Endothelial cell of umbilical vein (primary cell): Measurements from ENCODE around the gene CACNA1E. TPM values are rescaled to one million over a fixed set of nuclear protein-coding genes. Genes with fewer than 3 reads are reported as not detected.

ENCODE experiments used
- BruUV-seq: library from RNA; stranded (reverse); fragments of 400-500 nt; replicated peaks from 2 replicates; lab custom pipeline; 2021; lab: Mats Ljungman, UMichigan
- CTCF ChIA-PET: fragments of 300-600, 350-600 bp; sonication (Branson Sonifier 250); formaldehyde crosslinking; loops from one replicate; lab custom pipeline; 2021; ENCODE audit warnings: antibody characterized with exemption, inconsistent platforms; lab: Charles Lee
- POLR2A ChIA-PET: fragments of 300-600, 350-600 bp; sonication (Branson Sonifier 250); formaldehyde crosslinking; loops from one replicate; lab custom pipeline; 2021; ENCODE audit warnings: antibody characterized with exemption, inconsistent platforms; lab: Charles Lee
- DNase-seq: peaks from one replicate; pipeline ENCODE4 v3.0.0-alpha.2; 2011; ENCODE audit warnings: low read depth, low spot score
- FAIRE-seq: peaks from 2 replicates; lab custom pipeline; 2011; peaks lifted over from hg19 to GRCh38; lab: Jason Lieb, UNC
- H2AFZ ChIP-seq: 2 replicates; pipeline ENCODE4 v1.6.0; 2012; ENCODE audit warnings: low read depth, low read length, control low read depth, inconsistent platforms
- H3K27ac ChIP-seq: 2 replicates; pipeline ENCODE4 v1.5.1; 2011; ENCODE audit warnings: low read depth, mild to moderate bottlenecking, control low read depth, low read length, moderate library complexity; ENCODE audit not compliant: insufficient read depth
- H3K27me3 ChIP-seq, 2 experiments: 2 replicates each; pipeline versions ENCODE4 v1.6.0 to v1.6.1; 2011; ENCODE audit warnings: low read length in 2 of 2, mixed read lengths in 1 of 2; ENCODE audit not compliant: control insufficient read depth in 2 of 2, insufficient read depth in 2 of 2
- H3K36me3 ChIP-seq, 2 experiments: 2 replicates in 1 of 2; 3 replicates in 1 of 2; pipeline ENCODE4 v1.5.1; 2011; ENCODE audit warnings: low read length in 2 of 2, mild to moderate bottlenecking in 1 of 2, moderate library complexity in 1 of 2; ENCODE audit not compliant: control insufficient read depth in 2 of 2, insufficient read depth in 2 of 2; ENCODE audit errors: extremely low read depth in 1 of 2
- H3K4me1 ChIP-seq: 3 replicates; pipeline ENCODE4 v1.5.1; 2011; ENCODE audit warnings: mild to moderate bottlenecking, low read length; ENCODE audit not compliant: control insufficient read depth, insufficient read depth; ENCODE audit errors: extremely low read depth
- H3K4me2 ChIP-seq: 2 replicates; pipeline ENCODE4 v1.6.1; 2011; ENCODE audit warnings: low read length, control low read depth, mixed read lengths; ENCODE audit not compliant: insufficient read depth
- H3K4me3 ChIP-seq, 3 experiments: fragments of 200-600 bp in 1 of 3; sonication (generic), shearing (Covaris generic) in 1 of 3; replicated peaks in 1 of 3; 2 replicates each; pipeline ENCODE4 v1.5.1; 2011 to 2016; ENCODE audit warnings: control low read depth in 3 of 3, low read length in 3 of 3, mild to moderate bottlenecking in 2 of 3, inconsistent platforms in 1 of 3, low read depth in 1 of 3, moderate library complexity in 1 of 3; ENCODE audit not compliant: insufficient read depth in 1 of 3
- H3K79me2 ChIP-seq: 2 replicates; pipeline ENCODE4 v1.6.0; 2012; ENCODE audit warnings: low read length, inconsistent platforms; ENCODE audit not compliant: control insufficient read depth, insufficient read depth
- H3K9ac ChIP-seq: replicated peaks from 2 replicates; pipeline ENCODE3; 2011; ENCODE audit warnings: low read length, control low read depth; ENCODE audit not compliant: insufficient read depth; ENCODE audit errors: extremely low read depth
- H3K9me1 ChIP-seq: replicated peaks from 3 replicates; pipeline ENCODE4 v1.6.0; 2011; ENCODE audit warnings: mild to moderate bottlenecking, low read length; ENCODE audit not compliant: control insufficient read depth, insufficient read depth; ENCODE audit errors: extremely low read depth
- H3K9me3 ChIP-seq: replicated peaks from 2 replicates; pipeline ENCODE4 v1.5.1; 2012; ENCODE audit warnings: low read length, inconsistent platforms; ENCODE audit not compliant: control insufficient read depth, insufficient read depth
- H4K20me1 ChIP-seq: replicated peaks from 2 replicates; pipeline ENCODE3; 2011; ENCODE audit warnings: mild to moderate bottlenecking, low read length; ENCODE audit not compliant: control insufficient read depth, insufficient read depth; ENCODE audit errors: extremely low read depth
- CTCF ChIP-seq, 2 donors: IDR thresholded peaks; 1 replicate in 1 of 2; 2 replicates in 1 of 2; pipeline ENCODE4 v1.5.1; 2011; ENCODE audit warnings: low read length in 2 of 2, mild to moderate bottlenecking in 2 of 2, moderate library complexity in 2 of 2, control low read depth in 1 of 2, inconsistent platforms in 1 of 2, low read depth in 1 of 2; ENCODE audit not compliant: insufficient read depth in 1 of 2; ENCODE audit errors: extremely low read depth in 1 of 2
- EZH2 ChIP-seq: IDR thresholded peaks from 2 replicates; pipeline ENCODE4 v1.6.1; 2012; ENCODE audit warnings: borderline replicate concordance, low read depth, mild to moderate bottlenecking, moderate library complexity, low read length, inconsistent platforms; ENCODE audit not compliant: severe bottlenecking
- FOS ChIP-seq: IDR thresholded peaks from 2 replicates; pipeline ENCODE4 v1.6.1; 2011; ENCODE audit warnings: mild to moderate bottlenecking, low read length, moderate library complexity, borderline replicate concordance; ENCODE audit not compliant: insufficient read depth
- GATA2 ChIP-seq: IDR thresholded peaks from 2 replicates; pipeline ENCODE4 v1.7.0; 2011; ENCODE audit warnings: low read depth, mild to moderate bottlenecking, moderate library complexity, mixed read lengths, low read length; ENCODE audit not compliant: insufficient read length, insufficient read depth
- JUN ChIP-seq: IDR thresholded peaks from 2 replicates; pipeline ENCODE4 v1.6.1; 2011; ENCODE audit warnings: borderline replicate concordance, low read depth; ENCODE audit not compliant: insufficient read length, insufficient read depth
- MAX ChIP-seq: IDR thresholded peaks from 2 replicates; pipeline ENCODE4 v1.6.1; 2011; ENCODE audit not compliant: insufficient read depth, insufficient read length
- MYC ChIP-seq: IDR thresholded peaks from one replicate; pipeline ENCODE4 v1.6.1; 2011; ENCODE audit warnings: mild to moderate bottlenecking, low read depth, low read length
- POLR2A ChIP-seq: IDR thresholded peaks from 2 replicates; pipeline ENCODE4 v1.6.1; 2012; ENCODE audit warnings: low read depth, mild to moderate bottlenecking, control low read depth, low read length
- POLR2AphosphoS5 ChIP-seq: IDR thresholded peaks from 2 replicates; pipeline ENCODE4 v1.6.1; 2012; ENCODE audit warnings: low read depth, mild to moderate bottlenecking, control low read depth, low read length, moderate library complexity; ENCODE audit not compliant: insufficient read depth
- dilution Hi-C: fragments of 300-500 bp; cut with MboI; formaldehyde crosslinking; loops from one replicate; pipeline ENCODE4 v1.15.0; 2019; ENCODE audit warnings: low sequenced_read_pairs; ENCODE audit not compliant: extremely low pct_ligation_motif_present
- intact Hi-C: fragments of 100-400 bp; cut with micrococcal nuclease; formaldehyde crosslinking; loops from one replicate; pipeline ENCODE4 v1.10.0; 2022
- polyA plus RNA-seq, 4 experiments: library from polyadenylated mRNA; depleted of rRNA in 3 of 4; stranded (reverse) in 3 of 4; unstranded in 1 of 4; fragments of >200 nt; gene quantifications; 2 replicates each; pipeline versions ENCODE4 v1.2.1 to v1.2.3, GENCODE V29; 2011 to 2012; ENCODE audit warnings: missing spikeins in 1 of 4
- total RNA-seq: library from RNA; stranded (reverse); gene quantifications from 2 replicates; pipeline ENCODE4 v1.2.3, GENCODE V29; 2021

CACNA1E gene
- total and polyA plus RNA-seq, 2 donors (not counting 3 experiments of a cell fraction or from before 2014, with no cell fraction given) = not detected

GRCh38 chr1:181451661-181452230 is 31.6 kb upstream of the CACNA1E start:
- Histone ChIP-seq H4K20me1 (no peaks in the 10 kb centered on the region), H3K79me2 (no peaks in the 10 kb centered on the region), H3K27me3 (no peaks in the 10 kb centered on the region), H3K9me3 (no peaks in the 10 kb centered on the region), H3K4me1 (no peaks in the 10 kb centered on the region), H3K4me2 (no peak overlapping the region), H3K36me3 (no peaks in the 10 kb centered on the region), H3K27ac (no peak overlapping the region), H3K9me1 (no peaks in the 10 kb centered on the region), H2AFZ (no peak overlapping the region), H3K4me3 (no peak overlapping the region), H3K9ac (no peak overlapping the region)
- dilution Hi-C loops (no loop called here), intact Hi-C loops (no loop called here)
- TF ChIP-seq JUN = no peak
- TF ChIP-seq EZH2 = no peak
- TF ChIP-seq POLR2AphosphoS5 = no peak
- no peak for TF ChIP-seq GATA2
- TF ChIP-seq MAX = no peak
- no peak for TF ChIP-seq MYC
- no peak for TF ChIP-seq CTCF (IDR thresholded peaks at IDR 0.05; ENCODE audit: extremely low read depth in 1 of 2, insufficient read depth in 1 of 2, low read depth in 1 of 2, low read length in 2 of 2)
- no peak for TF ChIP-seq FOS
- no peak for TF ChIP-seq POLR2A
- no peak for DNase-seq
- no peak for FAIRE-seq
- ChIA-PET POLR2A (no interaction called here), CTCF (no interaction called here)
- BruUV-seq = no TSS peak
